Transverse colon (tissue), 4 donors: ENCODE data around the gene SPARCL1. TPM values are rescaled to one million over a fixed set of nuclear protein-coding genes. Genes with fewer than 3 reads are reported as not detected.

Source experiments
- DNase-seq: peaks from one replicate; pipeline ENCODE4 v3.0.0-alpha.2; 2019
- H3K27ac ChIP-seq, 4 donors: fragments of 200-600 bp; sonication (generic); 2 replicates each; pipeline ENCODE4 v1.5.1; 2016 to 2018; ENCODE audit warnings: inconsistent platforms in 4 of 4
- H3K27me3 ChIP-seq: fragments of 200-600 bp; sonication (generic); 2 replicates; pipeline ENCODE4 v1.5.1; 2017; ENCODE audit warnings: inconsistent platforms
- H3K36me3 ChIP-seq, 4 donors: fragments of 200-600 bp; sonication (generic); 2 replicates each; pipeline ENCODE4 v1.5.1; 2017 to 2019; ENCODE audit warnings: inconsistent platforms in 4 of 4
- H3K4me1 ChIP-seq, 4 donors: fragments of 200-600 bp; sonication (generic); 2 replicates each; pipeline ENCODE4 v1.5.1; 2017 to 2020; ENCODE audit warnings: inconsistent platforms in 4 of 4
- H3K4me3 ChIP-seq, 4 donors: fragments of 200-600 bp; sonication (generic); 1 replicate in 1 of 4; 2 replicates in 3 of 4; pipeline versions ENCODE4 v1.5.1 to v1.6.1; 2017 to 2019; ENCODE audit warnings: inconsistent platforms in 4 of 4
- H3K9me3 ChIP-seq, 2 donors: fragments of 200-600 bp; sonication (generic); 2 replicates each; pipeline ENCODE4 v1.5.1; 2017 to 2019; ENCODE audit warnings: inconsistent platforms in 2 of 2
- CTCF ChIP-seq, 5 experiments: fragments of 200-600 bp in 3 of 5; fragments of 450-650 bp in 2 of 5; sonication (generic) in 3 of 5; IDR thresholded peaks; 1 replicate in 2 of 5; 2 replicates in 3 of 5; pipeline ENCODE4 v1.5.1; 2016 to 2017; ENCODE audit warnings: antibody characterized with exemption in 5 of 5, inconsistent platforms in 3 of 5, mild to moderate bottlenecking in 2 of 5, moderate library complexity in 1 of 5
- EP300 ChIP-seq: sonication (generic); formaldehyde crosslinking; IDR thresholded peaks from one replicate; pipeline ENCODE4 v1.6.1; 2017; ENCODE audit warnings: antibody characterized with exemption, low read depth
- POLR2A ChIP-seq: fragments of 450-650 bp; IDR thresholded peaks from one replicate; pipeline ENCODE4 v1.6.1; 2016; ENCODE audit warnings: antibody characterized with exemption, mild to moderate bottlenecking, moderate library complexity
- POLR2AphosphoS5 ChIP-seq, 3 donors: sonication (generic); formaldehyde crosslinking; IDR thresholded peaks; one replicate each; pipeline ENCODE4 v1.6.1; 2016; ENCODE audit warnings: antibody characterized with exemption in 3 of 3
- WGBS, 2 donors: methylation state at CpG; one replicate each; pipeline ENCODE4 v1.1.5; 2018; ENCODE audit warnings: low coverage in 1 of 2; 5-methylcytosine and 5-hydroxymethylcytosine counted together
- in situ Hi-C, 4 donors: fragments of 200-750 bp; cut with MboI; loops; one replicate each; pipeline versions ENCODE4 v1.15.0 to v1.15.1; 2017; ENCODE audit warnings: low sequenced_read_pairs in 3 of 4, low pct_ligation_motif_present in 1 of 4, low pct_unique_long_range_greater_than_20kb in 1 of 4
- intact Hi-C: fragments of 100-400 bp; cut with DNase I; formaldehyde crosslinking; loops from one replicate; pipeline ENCODE4 v1.15.1; 2023; ENCODE audit warnings: low total_unique reads
- total RNA-seq, 4 donors: library from RNA; depleted of rRNA; stranded (reverse); fragments of >200 nt; gene quantifications; one replicate each; pipeline ENCODE4 v1.1.0, GENCODE V29; 2016

SPARCL1 gene
- total RNA-seq, 4 donors from 2014 or later: 113 to 228 (median 151) TPM

DNA sequence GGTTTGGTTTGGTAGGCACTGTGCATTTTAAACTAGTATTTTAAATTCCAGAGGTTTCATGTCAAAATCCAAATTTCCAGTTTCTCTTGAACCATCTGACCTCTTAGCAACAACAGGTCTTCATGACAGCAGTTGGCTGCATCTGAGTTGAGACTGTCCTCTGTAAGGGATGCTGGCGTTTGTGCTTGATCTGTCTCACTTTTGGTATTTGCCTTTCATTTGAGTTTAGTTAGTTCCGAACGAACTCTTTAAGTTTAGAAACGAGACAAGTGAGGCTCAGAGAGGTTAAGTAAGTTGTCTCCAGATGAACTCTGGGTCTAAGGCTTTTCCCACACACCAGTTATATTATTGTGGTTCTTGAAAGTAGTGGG, 29.1 kb downstream of the SPARCL1 start:
- intact Hi-C loops (no loop called here), in situ Hi-C loops (no loop called here)
- Histone ChIP-seq H3K9me3 (no peaks in the 10 kb centered on the region), H3K4me3 (no peak overlapping the region), H3K4me1 (peaks cover 0 to 43% (median 11%) of the 10 kb centered on the region in 4 donors), H3K27me3 (no peaks in the 10 kb centered on the region), H3K36me3 (peaks cover 0 to 6% (median 0%) of the 10 kb centered on the region in 4 donors), H3K27ac (peak overlapping the region; percentile 57 to 73 (median 64))
- 62 to 70% methylated on average over 4 of the region's 4 CpGs for WGBS, 2 donors
- no peak for DNase-seq
- no peak for TF ChIP-seq POLR2A
- TF ChIP-seq CTCF (IDR thresholded peaks at IDR 0.05): no peak
- no peak for TF ChIP-seq POLR2AphosphoS5 (IDR thresholded peaks at IDR 0.05)
- TF ChIP-seq EP300: no peak

DNA sequence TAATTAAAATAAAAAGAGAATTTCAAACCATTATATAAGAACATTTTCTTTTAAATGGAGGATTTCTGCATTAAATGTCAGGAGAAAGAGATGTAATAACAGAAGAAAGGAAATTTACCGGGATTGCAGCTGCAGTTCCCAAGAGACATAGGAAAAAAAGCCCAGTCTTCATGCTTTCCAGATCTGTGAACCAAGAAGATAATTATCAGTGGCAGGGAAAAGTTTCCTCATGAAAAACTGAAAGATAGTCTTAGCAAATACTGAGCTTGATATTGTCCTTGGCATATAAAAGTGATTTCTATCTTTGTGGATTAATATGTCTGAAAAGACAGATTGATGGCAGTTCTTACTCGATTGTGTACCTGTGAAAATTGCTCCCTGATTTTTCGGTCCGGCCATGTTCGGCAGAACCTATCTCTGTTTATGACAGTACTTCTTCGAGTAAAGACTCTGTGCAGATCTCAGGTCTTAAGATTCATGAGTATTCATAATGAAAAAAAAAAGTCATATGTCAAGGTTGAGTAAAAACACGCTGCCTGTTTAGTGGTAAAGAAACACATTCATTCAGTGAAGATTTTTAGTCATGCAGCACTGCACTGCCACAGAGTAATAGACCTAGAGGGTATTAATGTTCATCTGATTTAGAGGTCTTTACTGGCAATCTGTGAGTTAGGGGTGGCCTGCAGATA, 29.6 kb downstream of the SPARCL1 start:
- no peak for DNase-seq
- H3K4me3 ChIP-seq: no peak overlapping the region
- H3K27me3 ChIP-seq: no peaks in the 10 kb centered on the region
- H3K27ac ChIP-seq: peak overlapping the region; percentile 57 to 73 (median 64)
- WGBS, 2 donors: 60 to 61% methylated on average over 6 to 7 of the region's 7 CpGs
- intact Hi-C loops (no loop called here), in situ Hi-C loops (no loop called here)
- no peak for TF ChIP-seq POLR2A
- no peak for TF ChIP-seq EP300
- peak in 1 of 3 donors; percentile 47 for TF ChIP-seq POLR2AphosphoS5 (IDR thresholded peaks at IDR 0.05)
- H3K36me3 ChIP-seq: peaks cover 0 to 7% (median 0%) of the 10 kb centered on the region in 4 donors
- no peaks in the 10 kb centered on the region for H3K9me3 ChIP-seq
- peaks cover 0 to 43% (median 11%) of the 10 kb centered on the region in 4 donors for H3K4me1 ChIP-seq

GRCh38 chr4:87498446-87498900, 30.7 kb downstream of the SPARCL1 start:
- DNase-seq: no peak
- 4 to 21% methylated on average over 3 to 5 of the region's 5 CpGs for WGBS, 2 donors

DNA sequence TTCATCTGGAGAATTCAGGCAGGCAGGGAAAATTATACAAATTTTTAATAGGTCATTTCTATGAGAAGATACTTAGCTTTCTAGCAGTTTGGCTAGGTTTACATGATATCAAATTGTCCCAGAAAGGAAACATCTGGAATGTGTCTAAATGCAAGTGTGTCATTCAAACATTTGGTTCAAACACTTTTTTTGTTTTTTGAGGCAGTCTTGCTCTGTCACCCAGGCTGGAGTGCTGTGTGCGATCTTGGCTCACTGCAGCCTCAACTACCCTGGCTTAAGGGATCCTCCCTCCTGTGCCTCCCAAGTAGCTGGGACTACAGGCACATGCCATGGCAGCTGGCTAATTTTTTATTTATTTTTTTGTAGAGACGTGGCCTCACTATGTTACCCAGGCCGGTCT, 31.6 kb downstream of the SPARCL1 start:
- no peak for TF ChIP-seq CTCF (IDR thresholded peaks at IDR 0.05)
- no peak for TF ChIP-seq POLR2A
- no peak for TF ChIP-seq EP300
- TF ChIP-seq POLR2AphosphoS5 (IDR thresholded peaks at IDR 0.05): no peak
- in situ Hi-C loops (no loop called here), intact Hi-C loops (no loop called here)
- Histone ChIP-seq H3K27me3 (no peaks in the 10 kb centered on the region), H3K27ac (peak overlapping the region; percentile 57 to 73 (median 64)), H3K36me3 (peaks cover 0 to 7% (median 0%) of the 10 kb centered on the region in 4 donors), H3K4me1 (peaks cover 0 to 45% (median 9%) of the 10 kb centered on the region in 4 donors), H3K9me3 (no peaks in the 10 kb centered on the region), H3K4me3 (no peak overlapping the region)
- no peak for DNase-seq
- 70 to 84% methylated on average over 2 to 3 of the region's 3 CpGs for WGBS, 2 donors

More at GRCh38 chr4:87498446-87498900, 30.7 kb downstream of the SPARCL1 start:
- H3K4me1 ChIP-seq: peaks cover 0 to 48% (median 11%) of the 10 kb centered on the region in 4 donors
- H3K27ac ChIP-seq: peak overlapping the region; percentile 57 to 73 (median 64)
- no peak overlapping the region for H3K4me3 ChIP-seq
- H3K9me3 ChIP-seq: no peaks in the 10 kb centered on the region
- no peaks in the 10 kb centered on the region for H3K27me3 ChIP-seq
- H3K36me3 ChIP-seq: peaks cover 0 to 7% (median 0%) of the 10 kb centered on the region in 4 donors
- in situ Hi-C loops: no loop called here
- TF ChIP-seq POLR2A (no peak), POLR2AphosphoS5 (IDR thresholded peaks at IDR 0.05) (peak in 1 of 3 donors; percentile 30)
- intact Hi-C loops: no loop called here

- no peaks in the 10 kb centered on the region for H3K9me3 ChIP-seq
- peaks cover 0 to 41% (median 6%) of the 10 kb centered on the region in 4 donors for H3K4me1 ChIP-seq
- peak overlapping the region in 3 of 4 donors; percentile 34 to 73 (median 66) for H3K27ac ChIP-seq
- intact Hi-C loops (no loop called here), in situ Hi-C loops (no loop called here)
- 98 to 100% methylated on average over 2 of the region's 2 CpGs for WGBS, 2 donors
- H3K36me3 ChIP-seq: peaks cover 0 to 7% (median 0%) of the 10 kb centered on the region in 4 donors
- no peak overlapping the region for H3K4me3 ChIP-seq
- TF ChIP-seq EP300 (no peak), POLR2AphosphoS5 (IDR thresholded peaks at IDR 0.05) (no peak), POLR2A (no peak), CTCF (IDR thresholded peaks at IDR 0.05) (peak in 3 of 5 experiments; percentile 9 to 23 (median 10))
- H3K27me3 ChIP-seq: no peaks in the 10 kb centered on the region
- DNase-seq: no peak
Observed at GRCh38 chr4:87497159-87497558, 32.0 kb downstream of the SPARCL1 start.
